ENCODE data around the gene AVPI1. TPM values are rescaled to one million over a fixed set of nuclear protein-coding genes. Genes with fewer than 3 reads are reported as not detected.

AVPI1 gene
- total and polyA plus RNA-seq, 2 of the 13 experiments (the other 11 are each of a cell fraction or from before 2014, with no cell fraction given) = 39.8 to 61.2 TPM

DNA sequence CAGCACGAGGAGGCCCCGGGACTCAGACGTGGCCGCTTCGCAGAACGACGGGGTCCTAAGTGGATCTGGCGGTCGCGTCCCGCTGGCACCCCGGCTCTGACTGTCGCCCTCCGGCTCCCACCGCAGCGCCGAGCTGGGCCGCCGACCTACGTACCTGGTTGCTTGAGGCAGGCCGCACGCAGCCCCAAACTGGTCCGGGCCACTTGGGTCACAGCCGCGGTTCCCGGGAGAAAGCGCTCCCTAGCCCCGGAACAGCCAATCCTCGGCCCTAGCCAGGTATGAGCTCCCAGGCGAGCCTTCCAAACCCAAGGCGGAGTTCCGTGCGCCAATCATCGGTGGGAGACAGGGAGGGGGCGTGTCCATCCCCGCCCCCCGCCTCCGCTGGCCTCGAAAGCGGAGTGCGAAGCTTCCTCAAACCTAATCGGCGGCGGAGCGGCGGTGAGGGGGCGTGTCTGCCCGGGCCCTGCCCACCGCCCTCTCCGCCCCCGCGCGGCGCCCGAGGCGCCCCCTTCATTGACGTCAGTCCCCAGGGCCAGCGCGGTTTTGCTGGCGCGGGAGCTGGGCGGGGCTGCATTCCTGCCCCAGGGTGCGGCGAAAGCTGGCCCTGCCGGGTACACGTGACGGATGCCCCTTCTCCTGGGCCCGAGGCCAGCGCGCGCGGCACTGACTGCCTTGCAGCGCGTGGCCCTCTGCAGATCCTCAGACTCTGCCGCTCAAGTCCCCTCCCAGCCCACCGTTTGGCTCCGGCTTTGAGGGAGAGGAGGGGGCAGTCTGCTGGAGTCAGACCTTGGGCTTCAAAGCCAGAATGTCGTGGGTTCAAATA, at the start of gene AVPI1 (continued):
- TF ChIP-seq, protein P1, sequence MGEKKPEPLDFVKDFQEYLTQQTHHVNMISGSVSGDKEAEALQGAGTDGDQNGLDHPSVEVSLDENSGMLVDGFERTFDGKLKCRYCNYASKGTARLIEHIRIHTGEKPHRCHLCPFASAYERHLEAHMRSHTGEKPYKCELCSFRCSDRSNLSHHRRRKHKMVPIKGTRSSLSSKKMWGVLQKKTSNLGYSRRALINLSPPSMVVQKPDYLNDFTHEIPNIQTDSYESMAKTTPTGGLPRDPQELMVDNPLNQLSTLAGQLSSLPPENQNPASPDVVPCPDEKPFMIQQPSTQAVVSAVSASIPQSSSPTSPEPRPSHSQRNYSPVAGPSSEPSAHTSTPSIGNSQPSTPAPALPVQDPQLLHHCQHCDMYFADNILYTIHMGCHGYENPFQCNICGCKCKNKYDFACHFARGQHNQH (CRISPR knock-in tag; IDR thresholded peaks at IDR 0.05) = peak; percentile 90
- TF ChIP-seq, protein P2, sequence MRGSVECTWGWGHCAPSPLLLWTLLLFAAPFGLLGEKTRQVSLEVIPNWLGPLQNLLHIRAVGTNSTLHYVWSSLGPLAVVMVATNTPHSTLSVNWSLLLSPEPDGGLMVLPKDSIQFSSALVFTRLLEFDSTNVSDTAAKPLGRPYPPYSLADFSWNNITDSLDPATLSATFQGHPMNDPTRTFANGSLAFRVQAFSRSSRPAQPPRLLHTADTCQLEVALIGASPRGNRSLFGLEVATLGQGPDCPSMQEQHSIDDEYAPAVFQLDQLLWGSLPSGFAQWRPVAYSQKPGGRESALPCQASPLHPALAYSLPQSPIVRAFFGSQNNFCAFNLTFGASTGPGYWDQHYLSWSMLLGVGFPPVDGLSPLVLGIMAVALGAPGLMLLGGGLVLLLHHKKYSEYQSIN (CRISPR knock-in tag; IDR thresholded peaks at IDR 0.05; ENCODE audit: borderline replicate concordance) = no peak
- TF ChIP-seq ZNF83 (CRISPR knock-in tag; IDR thresholded peaks at IDR 0.05; ENCODE audit: borderline replicate concordance) = no peak
- TF ChIP-seq NCOA1 (CRISPR knock-in tag; IDR thresholded peaks at IDR 0.05) = peak; percentile 68; the same call in 1 of the 2 replicates
- TF ChIP-seq, protein P3, sequence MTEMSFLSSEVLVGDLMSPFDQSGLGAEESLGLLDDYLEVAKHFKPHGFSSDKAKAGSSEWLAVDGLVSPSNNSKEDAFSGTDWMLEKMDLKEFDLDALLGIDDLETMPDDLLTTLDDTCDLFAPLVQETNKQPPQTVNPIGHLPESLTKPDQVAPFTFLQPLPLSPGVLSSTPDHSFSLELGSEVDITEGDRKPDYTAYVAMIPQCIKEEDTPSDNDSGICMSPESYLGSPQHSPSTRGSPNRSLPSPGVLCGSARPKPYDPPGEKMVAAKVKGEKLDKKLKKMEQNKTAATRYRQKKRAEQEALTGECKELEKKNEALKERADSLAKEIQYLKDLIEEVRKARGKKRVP (CRISPR knock-in tag; IDR thresholded peaks at IDR 0.05) = peak in 1 of 2 experiments; percentile 79; a peak in 1 of 4 replicates
- no peak for TF ChIP-seq DNMT1 (CRISPR knock-in tag; IDR thresholded peaks at IDR 0.05)
- TF ChIP-seq ZNF720 (CRISPR knock-in tag; IDR thresholded peaks at IDR 0.05) = no peak
- no peak for TF ChIP-seq CHD4 (IDR thresholded peaks at IDR 0.05; ENCODE audit: borderline replicate concordance, low read length)
- TF ChIP-seq SP140L (CRISPR knock-in tag; IDR thresholded peaks at IDR 0.05; ENCODE audit: borderline replicate concordance) = no peak; the same call in 1 of the 2 replicates
- no peak for TF ChIP-seq ZZZ3 (CRISPR knock-in tag; IDR thresholded peaks at IDR 0.05; ENCODE audit: borderline replicate concordance)
- no peak for TF ChIP-seq EZH2 (conservative IDR thresholded peaks at IDR 0.05; ENCODE audit: low read depth, low read length)
- TF ChIP-seq, protein P4, sequence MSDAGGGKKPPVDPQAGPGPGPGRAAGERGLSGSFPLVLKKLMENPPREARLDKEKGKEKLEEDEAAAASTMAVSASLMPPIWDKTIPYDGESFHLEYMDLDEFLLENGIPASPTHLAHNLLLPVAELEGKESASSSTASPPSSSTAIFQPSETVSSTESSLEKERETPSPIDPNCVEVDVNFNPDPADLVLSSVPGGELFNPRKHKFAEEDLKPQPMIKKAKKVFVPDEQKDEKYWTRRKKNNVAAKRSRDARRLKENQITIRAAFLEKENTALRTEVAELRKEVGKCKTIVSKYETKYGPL (CRISPR knock-in tag; IDR thresholded peaks at IDR 0.05) = no peak
- TF ChIP-seq, protein P5, sequence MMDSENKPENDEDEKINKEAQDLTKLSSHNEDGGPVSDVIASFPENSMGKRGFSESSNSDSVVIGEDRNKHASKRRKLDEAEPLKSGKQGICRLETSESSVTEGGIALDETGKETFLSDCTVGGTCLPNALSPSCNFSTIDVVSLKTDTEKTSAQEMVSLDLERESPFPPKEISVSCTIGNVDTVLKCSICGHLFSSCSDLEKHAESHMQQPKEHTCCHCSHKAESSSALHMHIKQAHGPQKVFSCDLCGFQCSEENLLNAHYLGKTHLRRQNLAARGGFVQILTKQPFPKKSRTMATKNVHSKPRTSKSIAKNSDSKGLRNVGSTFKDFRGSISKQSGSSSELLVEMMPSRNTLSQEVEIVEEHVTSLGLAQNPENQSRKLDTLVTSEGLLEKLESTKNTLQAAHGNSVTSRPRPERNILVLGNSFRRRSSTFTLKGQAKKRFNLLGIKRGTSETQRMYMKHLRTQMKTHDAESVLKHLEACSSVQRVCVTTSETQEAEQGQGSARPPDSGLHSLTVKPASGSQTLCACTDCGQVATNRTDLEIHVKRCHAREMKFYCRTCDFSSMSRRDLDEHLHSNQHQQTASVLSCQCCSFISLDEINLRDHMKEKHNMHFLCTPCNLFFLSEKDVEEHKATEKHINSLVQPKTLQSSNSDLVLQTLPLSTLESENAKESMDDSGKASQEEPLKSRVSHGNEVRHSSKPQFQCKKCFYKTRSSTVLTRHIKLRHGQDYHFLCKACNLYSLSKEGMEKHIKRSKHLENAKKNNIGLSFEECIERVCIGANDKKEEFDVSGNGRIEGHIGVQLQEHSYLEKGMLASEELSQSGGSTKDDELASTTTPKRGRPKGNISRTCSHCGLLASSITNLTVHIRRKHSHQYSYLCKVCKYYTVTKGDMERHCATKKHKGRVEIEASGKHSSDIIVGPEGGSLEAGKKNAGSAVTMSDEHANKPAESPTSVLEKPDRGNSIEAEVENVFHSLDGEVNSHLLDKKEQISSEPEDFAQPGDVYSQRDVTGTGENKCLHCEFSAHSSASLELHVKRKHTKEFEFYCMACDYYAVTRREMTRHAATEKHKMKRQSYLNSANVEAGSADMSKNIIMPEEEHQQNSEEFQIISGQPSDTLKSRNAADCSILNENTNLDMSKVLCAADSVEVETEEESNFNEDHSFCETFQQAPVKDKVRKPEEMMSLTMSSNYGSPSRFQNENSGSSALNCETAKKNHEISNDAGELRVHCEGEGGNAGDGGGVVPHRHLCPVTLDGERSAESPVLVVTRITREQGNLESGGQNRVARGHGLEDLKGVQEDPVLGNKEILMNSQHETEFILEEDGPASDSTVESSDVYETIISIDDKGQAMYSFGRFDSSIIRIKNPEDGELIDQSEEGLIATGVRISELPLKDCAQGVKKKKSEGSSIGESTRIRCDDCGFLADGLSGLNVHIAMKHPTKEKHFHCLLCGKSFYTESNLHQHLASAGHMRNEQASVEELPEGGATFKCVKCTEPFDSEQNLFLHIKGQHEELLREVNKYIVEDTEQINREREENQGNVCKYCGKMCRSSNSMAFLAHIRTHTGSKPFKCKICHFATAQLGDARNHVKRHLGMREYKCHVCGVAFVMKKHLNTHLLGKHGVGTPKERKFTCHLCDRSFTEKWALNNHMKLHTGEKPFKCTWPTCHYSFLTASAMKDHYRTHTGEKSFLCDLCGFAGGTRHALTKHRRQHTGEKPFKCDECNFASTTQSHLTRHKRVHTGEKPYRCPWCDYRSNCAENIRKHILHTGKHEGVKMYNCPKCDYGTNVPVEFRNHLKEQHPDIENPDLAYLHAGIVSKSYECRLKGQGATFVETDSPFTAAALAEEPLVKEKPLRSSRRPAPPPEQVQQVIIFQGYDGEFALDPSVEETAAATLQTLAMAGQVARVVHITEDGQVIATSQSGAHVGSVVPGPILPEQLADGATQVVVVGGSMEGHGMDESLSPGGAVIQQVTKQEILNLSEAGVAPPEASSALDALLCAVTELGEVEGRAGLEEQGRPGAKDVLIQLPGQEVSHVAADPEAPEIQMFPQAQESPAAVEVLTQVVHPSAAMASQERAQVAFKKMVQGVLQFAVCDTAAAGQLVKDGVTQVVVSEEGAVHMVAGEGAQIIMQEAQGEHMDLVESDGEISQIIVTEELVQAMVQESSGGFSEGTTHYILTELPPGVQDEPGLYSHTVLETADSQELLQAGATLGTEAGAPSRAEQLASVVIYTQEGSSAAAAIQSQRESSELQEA (CRISPR knock-in tag; IDR thresholded peaks at IDR 0.05; ENCODE audit: not compliant biosample characterization) = peak; percentile 89
- TF ChIP-seq MTF1 (CRISPR knock-in tag; IDR thresholded peaks at IDR 0.05) = no peak
- no peak; the same call in 1 of the 2 replicates for TF ChIP-seq SNAI1 (CRISPR knock-in tag; IDR thresholded peaks at IDR 0.05; ENCODE audit: borderline replicate concordance)
- 0 out of 2 replicates have a peak, but pooled peaks have one; percentile 38 for TF ChIP-seq ZNF441 (CRISPR knock-in tag; IDR thresholded peaks at IDR 0.05; ENCODE audit: borderline replicate concordance)

Measured in HepG2 (cell line).